ENCODE measurements around the gene PLP2.

PLP2 gene

GRCh38 chrX:49197543-49198087 is 25.9 kb downstream of the PLP2 start:
- H3K4me3 ChIP-seq (ENCODE audit: control insufficient read depth, low read depth, low read length), result no peak overlapping the region
- DNase-seq (ENCODE audit: low read depth), result no peak
- TF ChIP-seq CTCF (conservative IDR thresholded peaks at IDR 0.05; ENCODE audit: control insufficient read depth, insufficient read depth, low read depth, low read length), result no peak

- H3K4me3 ChIP-seq (ENCODE audit: control insufficient read depth, low read depth, low read length), result no peak overlapping the region
- TF ChIP-seq CTCF (conservative IDR thresholded peaks at IDR 0.05; ENCODE audit: control insufficient read depth, insufficient read depth, low read depth, low read length), result no peak
- no peak for DNase-seq (ENCODE audit: low read depth)
Measured at GRCh38 chrX:49198540-49199314, 27.0 kb downstream of the PLP2 start.

- H3K4me3 ChIP-seq (ENCODE audit: control insufficient read depth, low read depth, low read length), result no peak overlapping the region
- no peak for DNase-seq (ENCODE audit: low read depth)
- no peak for TF ChIP-seq CTCF (conservative IDR thresholded peaks at IDR 0.05; ENCODE audit: control insufficient read depth, insufficient read depth, low read depth, low read length)
Measured at GRCh38 chrX:49199315-49199595, 27.6 kb downstream of the PLP2 start.

GRCh38 chrX:49199906-49200771 is 28.4 kb downstream of the PLP2 start, which contains the start of gene SYP:
TSS of gene SYP (minus strand) at chrX:49200193. CDS start at chrX:49200186, 7 bp downstream.
- peak within 1 kb of the TSS; percentile 28 for H3K4me3 ChIP-seq (ENCODE audit: control insufficient read depth, low read depth, low read length)
- TF ChIP-seq CTCF (conservative IDR thresholded peaks at IDR 0.05; ENCODE audit: control insufficient read depth, insufficient read depth, low read depth, low read length), result no peak
- peak; percentile 80 for DNase-seq (ENCODE audit: low read depth)

GRCh38 chrX:49202022-49202421 is 30.3 kb downstream of the PLP2 start:
- H3K4me3 ChIP-seq (ENCODE audit: control insufficient read depth, low read depth, low read length), result no peak overlapping the region
- DNase-seq (ENCODE audit: low read depth), result no peak
- no peak for TF ChIP-seq CTCF (conservative IDR thresholded peaks at IDR 0.05; ENCODE audit: control insufficient read depth, insufficient read depth, low read depth, low read length)

GRCh38 chrX:49203536-49203935 is 31.8 kb downstream of the PLP2 start:
- H3K4me3 ChIP-seq (ENCODE audit: control insufficient read depth, low read depth, low read length), result no peak overlapping the region
- TF ChIP-seq CTCF (conservative IDR thresholded peaks at IDR 0.05; ENCODE audit: control insufficient read depth, insufficient read depth, low read depth, low read length), result no peak
- no peak for DNase-seq (ENCODE audit: low read depth)
